Esophagus muscularis mucosa (tissue), 4 donors: ENCODE measurements around the gene CAPZB. TPM values are rescaled to one million over a fixed set of nuclear protein-coding genes. Genes with fewer than 3 reads are reported as not detected.

ENCODE experiments used
- DNase-seq: peaks from one replicate; pipeline ENCODE4 v3.0.0-alpha.2; 2017; ENCODE audit errors: extremely low spot score
- H3K27ac ChIP-seq, 4 donors: fragments of 200-600 bp; sonication (generic); replicated peaks in 1 of 4; 1 replicate in 3 of 4; 2 replicates in 1 of 4; pipeline ENCODE4 v1.5.1; 2016 to 2019; ENCODE audit warnings: mild to moderate bottlenecking in 1 of 4
- H3K27me3 ChIP-seq, 4 donors: fragments of 200-600 bp; sonication (generic); one replicate each; pipeline versions ENCODE4 v1.5.1 to v1.6.0; 2016 to 2019
- H3K36me3 ChIP-seq, 4 donors: fragments of 200-600 bp; sonication (generic); one replicate each; pipeline ENCODE4 v1.5.1; 2016 to 2019
- H3K4me1 ChIP-seq, 4 donors: fragments of 200-600 bp; sonication (generic); one replicate each; pipeline ENCODE4 v1.5.1; 2016 to 2019
- H3K4me3 ChIP-seq, 4 donors: fragments of 200-600 bp; sonication (generic); 1 replicate in 2 of 4; 2 replicates in 2 of 4; pipeline ENCODE4 v1.5.1; 2016 to 2019; ENCODE audit warnings: mild to moderate bottlenecking in 4 of 4, moderate library complexity in 1 of 4
- H3K9me3 ChIP-seq, 4 donors: fragments of 200-600 bp; sonication (generic); 1 replicate in 3 of 4; 2 replicates in 1 of 4; pipeline ENCODE4 v1.5.1; 2016 to 2019
- EP300 ChIP-seq: sonication (generic); formaldehyde crosslinking; IDR thresholded peaks from one replicate; pipeline ENCODE4 v1.6.1; 2017; ENCODE audit warnings: antibody characterized with exemption
- POLR2A ChIP-seq: fragments of 450-650 bp; IDR thresholded peaks from one replicate; pipeline ENCODE4 v1.6.1; 2017; ENCODE audit warnings: antibody characterized with exemption, moderate library complexity, mild to moderate bottlenecking, low read depth
- POLR2AphosphoS5 ChIP-seq, 2 donors: sonication (generic); formaldehyde crosslinking; IDR thresholded peaks; one replicate each; pipeline ENCODE4 v1.6.1; 2017; ENCODE audit warnings: antibody characterized with exemption in 2 of 2
- WGBS: methylation state at CpG from one replicate; pipeline ENCODE4 v1.1.5; 2018; 5-methylcytosine and 5-hydroxymethylcytosine counted together
- intact Hi-C: fragments of 100-400 bp; cut with DNase I; formaldehyde crosslinking; loops from one replicate; pipeline ENCODE4 v1.15.1; 2023
- total RNA-seq, 4 donors: library from RNA; depleted of rRNA; stranded (reverse); fragments of >200 nt; gene quantifications; one replicate each; pipeline versions ENCODE4 v1.1.0 to v1.2.1, GENCODE V29; 2016
- TF ChIP-seq, protein P1 (sequence below), 3 experiments: fragments of 200-600 bp in 2 of 3; fragments of 450-650 bp in 1 of 3; sonication (generic) in 2 of 3; IDR thresholded peaks; one replicate each; pipeline ENCODE4 v1.5.1; 2017 to 2019; ENCODE audit warnings: antibody characterized with exemption in 3 of 3, mild to moderate bottlenecking in 2 of 3, moderate library complexity in 1 of 3

The CAPZB gene
- total RNA-seq, 4 donors from 2014 or later: 186 to 261 (median 203) TPM

DNA sequence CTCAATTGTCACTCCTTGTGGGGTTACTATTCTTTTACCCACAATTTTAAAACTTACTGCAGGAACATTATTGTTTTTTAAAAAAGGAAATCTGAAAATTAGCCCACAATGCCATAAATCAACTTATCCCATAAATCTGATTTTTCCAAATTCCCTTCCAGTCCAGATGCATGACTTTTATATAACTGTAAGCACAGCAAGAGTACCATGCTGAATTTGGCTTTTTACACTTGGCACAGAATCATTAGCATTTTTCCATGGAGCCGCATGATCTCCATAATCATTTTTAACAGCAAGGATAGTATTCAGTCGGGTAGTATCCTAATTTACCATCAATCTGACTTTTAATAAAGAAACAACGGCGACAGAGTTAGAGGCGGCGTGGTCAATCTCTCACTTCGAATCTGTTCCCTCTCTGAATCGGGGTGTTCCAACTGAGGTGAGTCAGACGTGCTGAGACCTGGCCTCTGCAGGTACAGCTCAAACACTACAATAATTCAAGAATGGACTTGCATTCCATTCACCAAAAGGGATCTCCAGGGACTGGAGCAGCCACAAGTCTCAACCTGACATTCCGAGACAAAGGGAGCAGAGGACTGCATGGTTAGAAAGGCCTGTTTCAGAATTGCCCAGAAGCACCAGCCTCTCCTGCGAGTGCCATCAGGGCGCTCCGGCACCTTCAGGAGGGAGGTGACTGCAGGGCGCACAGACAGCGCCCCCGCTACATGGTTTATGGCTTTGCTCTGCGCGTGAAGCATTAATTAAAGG lies 124.3 kb downstream of the CAPZB start:
- H3K36me3 ChIP-seq: peaks cover 10 to 40% (median 26%) of the 10 kb centered on the region in 4 donors
- 83% methylated on average over 18 of the region's 18 CpGs for WGBS

DNA sequence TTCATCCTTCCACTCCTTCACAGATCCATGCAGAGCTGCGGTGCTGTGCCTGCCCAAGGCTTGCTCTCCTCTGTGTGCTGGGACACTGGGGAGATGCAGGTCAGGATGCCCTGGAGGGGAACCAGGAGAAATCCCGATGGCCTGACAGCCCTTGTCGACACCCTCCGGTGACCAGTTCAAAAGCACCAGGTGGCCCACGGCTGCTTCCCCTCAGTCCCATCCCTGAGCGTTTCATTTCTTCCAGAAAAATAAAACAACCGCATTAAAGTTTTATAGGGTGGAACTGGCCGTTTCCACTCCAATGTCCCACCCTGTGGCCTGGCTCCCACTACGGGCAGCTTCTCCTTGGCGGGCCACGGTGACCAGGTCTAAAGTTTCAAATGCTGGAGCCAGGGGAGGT lies 124.9 kb downstream of the CAPZB start:
- intact Hi-C loops: no loop called here
- Histone ChIP-seq H3K27ac (peak overlapping the region in 2 of 4 donors; percentile 20 to 34), H3K9me3 (no peaks in the 10 kb centered on the region), H3K4me1 (peaks cover 29 to 62% (median 52%) of the 10 kb centered on the region in 4 donors), H3K4me3 (no peak overlapping the region), H3K36me3 (peaks cover 16 to 46% (median 31%) of the 10 kb centered on the region in 4 donors), H3K27me3 (no peaks in the 10 kb centered on the region)
- TF ChIP-seq, protein P1, sequence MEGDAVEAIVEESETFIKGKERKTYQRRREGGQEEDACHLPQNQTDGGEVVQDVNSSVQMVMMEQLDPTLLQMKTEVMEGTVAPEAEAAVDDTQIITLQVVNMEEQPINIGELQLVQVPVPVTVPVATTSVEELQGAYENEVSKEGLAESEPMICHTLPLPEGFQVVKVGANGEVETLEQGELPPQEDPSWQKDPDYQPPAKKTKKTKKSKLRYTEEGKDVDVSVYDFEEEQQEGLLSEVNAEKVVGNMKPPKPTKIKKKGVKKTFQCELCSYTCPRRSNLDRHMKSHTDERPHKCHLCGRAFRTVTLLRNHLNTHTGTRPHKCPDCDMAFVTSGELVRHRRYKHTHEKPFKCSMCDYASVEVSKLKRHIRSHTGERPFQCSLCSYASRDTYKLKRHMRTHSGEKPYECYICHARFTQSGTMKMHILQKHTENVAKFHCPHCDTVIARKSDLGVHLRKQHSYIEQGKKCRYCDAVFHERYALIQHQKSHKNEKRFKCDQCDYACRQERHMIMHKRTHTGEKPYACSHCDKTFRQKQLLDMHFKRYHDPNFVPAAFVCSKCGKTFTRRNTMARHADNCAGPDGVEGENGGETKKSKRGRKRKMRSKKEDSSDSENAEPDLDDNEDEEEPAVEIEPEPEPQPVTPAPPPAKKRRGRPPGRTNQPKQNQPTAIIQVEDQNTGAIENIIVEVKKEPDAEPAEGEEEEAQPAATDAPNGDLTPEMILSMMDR (IDR thresholded peaks at IDR 0.05): no peak
- TF ChIP-seq EP300: no peak
- TF ChIP-seq POLR2A: no peak
- no peak for TF ChIP-seq POLR2AphosphoS5 (IDR thresholded peaks at IDR 0.05)
- no peak for DNase-seq
- WGBS: 73% methylated on average over 11 of the region's 11 CpGs

More for the DNA sequence above, 124.3 kb downstream of the CAPZB start:
- Histone ChIP-seq H3K27ac (peak overlapping the region in 2 of 4 donors; percentile 20 to 34), H3K27me3 (no peaks in the 10 kb centered on the region), H3K4me1 (peaks cover 29 to 68% (median 57%) of the 10 kb centered on the region in 4 donors), H3K9me3 (no peaks in the 10 kb centered on the region), H3K4me3 (no peak overlapping the region)
- DNase-seq: no peak
- intact Hi-C loops: no loop called here
- TF ChIP-seq POLR2AphosphoS5 (IDR thresholded peaks at IDR 0.05) (no peak), EP300 (no peak), POLR2A (no peak)
- TF ChIP-seq, protein P1 (IDR thresholded peaks at IDR 0.05): no peak

DNA sequence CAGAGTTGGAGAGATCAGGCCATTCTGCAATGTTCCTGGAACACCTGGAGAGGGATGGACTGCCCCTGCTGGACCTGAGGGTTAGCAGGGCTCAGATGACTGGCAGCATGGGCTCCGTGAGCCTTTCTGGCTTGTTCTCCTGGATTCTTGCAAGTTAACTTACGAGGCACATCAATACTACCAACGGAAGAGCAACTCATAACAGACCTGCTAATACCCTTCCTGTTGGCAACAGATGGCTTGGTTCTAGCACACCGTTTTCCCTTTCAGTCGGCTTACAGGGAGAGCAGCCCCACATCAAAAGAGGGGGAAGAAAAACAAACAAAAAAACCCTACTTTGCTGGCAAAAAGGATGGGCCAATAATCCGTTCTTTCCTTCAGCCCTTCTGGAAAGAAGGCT lies 125.3 kb downstream of the CAPZB start:
- no peak overlapping the region for H3K4me3 ChIP-seq
- H3K27me3 ChIP-seq: no peaks in the 10 kb centered on the region
- H3K36me3 ChIP-seq: peaks cover 20 to 47% (median 32%) of the 10 kb centered on the region in 4 donors
- no peak for DNase-seq
- TF ChIP-seq EP300: no peak
- TF ChIP-seq, protein P1 (IDR thresholded peaks at IDR 0.05): no peak
- H3K27ac ChIP-seq: peak overlapping the region in 2 of 4 donors; percentile 24 to 34
- H3K4me1 ChIP-seq: peaks cover 29 to 58% (median 48%) of the 10 kb centered on the region in 4 donors
- H3K9me3 ChIP-seq: no peaks in the 10 kb centered on the region
- 52% methylated on average over 3 of the region's 6 CpGs for WGBS
- intact Hi-C loops: no loop called here

DNA sequence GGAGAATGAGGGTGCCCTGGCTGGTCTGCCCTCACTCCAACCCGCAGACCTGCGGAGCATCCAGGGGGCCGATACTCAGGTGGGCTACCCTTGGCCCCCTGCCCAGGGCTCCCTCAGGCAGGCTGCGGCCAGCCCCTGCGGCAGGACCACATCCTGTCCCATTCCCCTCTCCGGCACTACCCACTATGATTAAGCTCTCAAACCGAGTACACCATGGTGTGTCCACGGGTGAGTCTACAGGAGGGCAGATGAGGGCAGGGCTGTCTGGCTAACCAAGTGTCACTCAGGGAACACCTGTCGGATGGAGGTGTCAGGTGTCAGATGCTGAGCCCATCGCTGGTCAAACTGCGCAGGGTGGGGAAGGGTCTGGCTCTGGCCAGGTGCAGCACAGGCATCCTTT lies 126.0 kb downstream of the CAPZB start:
- intact Hi-C loops: no loop called here
- H3K27me3 ChIP-seq: no peaks in the 10 kb centered on the region
- H3K4me1 ChIP-seq: peaks cover 25 to 58% (median 48%) of the 10 kb centered on the region in 4 donors
- H3K27ac ChIP-seq: peak overlapping the region in 1 of 4 donors; percentile 24
- 73% methylated on average over 9 of the region's 11 CpGs for WGBS
- no peak overlapping the region for H3K4me3 ChIP-seq
- DNase-seq: no peak
- TF ChIP-seq POLR2A: no peak
- peaks cover 24 to 47% (median 36%) of the 10 kb centered on the region in 4 donors for H3K36me3 ChIP-seq
- no peaks in the 10 kb centered on the region for H3K9me3 ChIP-seq

DNA sequence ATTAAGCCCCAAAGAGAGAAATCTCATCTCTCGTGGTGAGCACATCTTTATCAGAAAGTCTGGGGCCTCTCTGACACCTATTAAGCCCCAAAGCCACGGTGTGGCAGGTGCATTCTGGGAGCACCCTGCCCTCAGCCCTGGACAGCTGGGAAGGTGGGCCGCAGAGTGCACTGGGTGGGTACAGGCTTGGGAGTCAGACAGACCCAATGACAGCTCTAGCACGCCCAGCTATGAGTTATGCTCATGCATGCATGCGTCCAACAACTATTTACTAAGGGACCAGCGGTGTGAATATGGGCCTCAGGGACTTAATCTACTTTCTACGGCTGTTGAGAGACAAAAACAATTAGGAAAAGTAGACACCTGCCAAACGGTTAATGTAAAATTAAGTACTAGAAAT lies 126.6 kb downstream of the CAPZB start:
- H3K4me1 ChIP-seq: peaks cover 19 to 58% (median 48%) of the 10 kb centered on the region in 4 donors
- peaks cover 25 to 53% (median 43%) of the 10 kb centered on the region in 4 donors for H3K36me3 ChIP-seq

More for the DNA sequence above, 126.6 kb downstream of the CAPZB start:
- 89% methylated on average over 8 of the region's 8 CpGs for WGBS
- Histone ChIP-seq H3K4me3 (no peak overlapping the region), H3K9me3 (no peaks in the 10 kb centered on the region), H3K27me3 (no peaks in the 10 kb centered on the region), H3K27ac (no peak overlapping the region)
- TF ChIP-seq, protein P1 (IDR thresholded peaks at IDR 0.05): no peak
- TF ChIP-seq EP300: no peak
- TF ChIP-seq POLR2AphosphoS5 (IDR thresholded peaks at IDR 0.05): no peak
- no peak for TF ChIP-seq POLR2A
- DNase-seq: no peak
- intact Hi-C loops: no loop called here
